Mesenchymal stem cell (in vitro differentiated cells and primary cell): ENCODE measurements around the gene LAMA4.

Experiments used
- DNase-seq: peaks from one replicate; pipeline ENCODE4 v3.0.0-alpha.2; 2013
- H2AFZ ChIP-seq: one replicate; pipeline ENCODE4 v1.6.1; 2013; ENCODE audit warnings: low read depth, mild to moderate bottlenecking, control low read depth, inconsistent platforms, low read length, moderate library complexity
- H2AK5ac ChIP-seq: 2 replicates; pipeline ENCODE4 v1.6.1; 2013; ENCODE audit warnings: low read length, moderate library complexity, mild to moderate bottlenecking, inconsistent platforms; ENCODE audit not compliant: severe bottlenecking
- H2BK120ac ChIP-seq: one replicate; pipeline ENCODE4 v1.6.1; 2013; ENCODE audit warnings: low read depth, mild to moderate bottlenecking, inconsistent platforms, low read length, moderate library complexity
- H2BK12ac ChIP-seq, 2 experiments: one replicate each; pipeline ENCODE4 v1.6.1; 2013; ENCODE audit warnings: inconsistent platforms in 2 of 2, low read length in 2 of 2, mild to moderate bottlenecking in 2 of 2, moderate library complexity in 2 of 2, control low read depth in 1 of 2
- H2BK15ac ChIP-seq: one replicate; pipeline ENCODE4 v1.6.1; 2013; ENCODE audit warnings: mild to moderate bottlenecking, low read depth, inconsistent platforms; ENCODE audit not compliant: poor library complexity, severe bottlenecking
- H2BK5ac ChIP-seq: 2 replicates; pipeline ENCODE4 v1.6.1; 2013; ENCODE audit warnings: low read depth, mild to moderate bottlenecking, low read length, control low read depth, inconsistent platforms; ENCODE audit not compliant: poor library complexity, severe bottlenecking
- H3K14ac ChIP-seq, 2 experiments: one replicate each; pipeline ENCODE4 v1.6.1; 2013; ENCODE audit warnings: inconsistent platforms in 2 of 2, low read length in 2 of 2, control low read depth in 1 of 2, mild to moderate bottlenecking in 1 of 2, moderate library complexity in 1 of 2
- H3K18ac ChIP-seq, 2 experiments: one replicate each; pipeline ENCODE4 v1.6.1; 2013; ENCODE audit warnings: inconsistent platforms in 2 of 2, low read length in 2 of 2, control low read depth in 1 of 2, low read depth in 1 of 2, mild to moderate bottlenecking in 1 of 2
- H3K23ac ChIP-seq, 2 experiments: one replicate each; pipeline ENCODE4 v1.6.1; 2013; ENCODE audit warnings: inconsistent platforms in 2 of 2, low read length in 2 of 2, mild to moderate bottlenecking in 2 of 2, moderate library complexity in 2 of 2, control low read depth in 1 of 2
- H3K27ac ChIP-seq: 2 replicates; pipeline ENCODE4 v1.5.1; 2013; ENCODE audit warnings: mild to moderate bottlenecking, moderate library complexity, low read length, control low read depth, inconsistent platforms; ENCODE audit not compliant: poor library complexity, severe bottlenecking
- H3K27me3 ChIP-seq, 2 experiments: 2 replicates each; pipeline versions ENCODE4 v1.6.1 to v1.7.0; 2013; ENCODE audit warnings: low read length in 2 of 2, mild to moderate bottlenecking in 2 of 2, moderate library complexity in 2 of 2, control low read depth in 1 of 2, inconsistent platforms in 1 of 2; ENCODE audit not compliant: control insufficient read depth in 1 of 2, insufficient read depth in 1 of 2
- H3K36me3 ChIP-seq, 2 experiments: 2 replicates each; pipeline versions ENCODE4 v1.6.1 to v1.7.0; 2013; ENCODE audit warnings: low read length in 2 of 2, control low read depth in 1 of 2, inconsistent platforms in 1 of 2, low read depth in 1 of 2, mild to moderate bottlenecking in 1 of 2; ENCODE audit not compliant: insufficient read depth in 2 of 2, control insufficient read depth in 1 of 2
- H3K4ac ChIP-seq, 2 experiments: one replicate each; pipeline ENCODE4 v1.6.1; 2013; ENCODE audit warnings: inconsistent platforms in 2 of 2, low read length in 2 of 2, mild to moderate bottlenecking in 2 of 2, moderate library complexity in 2 of 2, control low read depth in 1 of 2, low read depth in 1 of 2
- H3K4me1 ChIP-seq: 2 replicates; pipeline ENCODE4 v1.6.1; 2013; ENCODE audit warnings: low read depth, low read length, control low read depth; ENCODE audit not compliant: control insufficient read depth, insufficient read depth
- H3K4me2 ChIP-seq: 2 replicates; pipeline ENCODE4 v1.6.1; 2013; ENCODE audit warnings: low read length, mild to moderate bottlenecking, inconsistent platforms; ENCODE audit not compliant: poor library complexity, severe bottlenecking
- H3K4me3 ChIP-seq, 2 experiments: 2 replicates each; pipeline versions ENCODE4 v1.5.1 to v1.7.0; 2013; ENCODE audit warnings: low read length in 2 of 2, mild to moderate bottlenecking in 2 of 2, control low read depth in 1 of 2, low read depth in 1 of 2; ENCODE audit not compliant: insufficient read depth in 1 of 2
- H3K79me1 ChIP-seq: replicated peaks from 2 replicates; pipeline ENCODE4 v1.6.1; 2013; ENCODE audit warnings: mild to moderate bottlenecking, control low read depth, low read length, inconsistent platforms; ENCODE audit not compliant: poor library complexity, severe bottlenecking
- H3K9ac ChIP-seq: 2 replicates; pipeline ENCODE4 v1.7.0; 2013; ENCODE audit warnings: mild to moderate bottlenecking, low read length, moderate library complexity
- H3K9me3 ChIP-seq: 2 replicates; pipeline ENCODE4 v1.7.0; 2013; ENCODE audit warnings: mild to moderate bottlenecking, low read length; ENCODE audit not compliant: control insufficient read depth
- H4K8ac ChIP-seq: one replicate; pipeline ENCODE4 v1.6.1; 2013; ENCODE audit warnings: inconsistent platforms, mild to moderate bottlenecking, low read length, moderate library complexity
- H4K91ac ChIP-seq: one replicate; pipeline ENCODE4 v1.6.1; 2013; ENCODE audit warnings: mild to moderate bottlenecking, low read length, inconsistent platforms
- WGBS: methylation state at CpG from one replicate; pipeline ENCODE4 v1.1.7; 2013; ENCODE audit warnings: mixed read lengths; 5-methylcytosine and 5-hydroxymethylcytosine counted together

Gene LAMA4

DNA sequence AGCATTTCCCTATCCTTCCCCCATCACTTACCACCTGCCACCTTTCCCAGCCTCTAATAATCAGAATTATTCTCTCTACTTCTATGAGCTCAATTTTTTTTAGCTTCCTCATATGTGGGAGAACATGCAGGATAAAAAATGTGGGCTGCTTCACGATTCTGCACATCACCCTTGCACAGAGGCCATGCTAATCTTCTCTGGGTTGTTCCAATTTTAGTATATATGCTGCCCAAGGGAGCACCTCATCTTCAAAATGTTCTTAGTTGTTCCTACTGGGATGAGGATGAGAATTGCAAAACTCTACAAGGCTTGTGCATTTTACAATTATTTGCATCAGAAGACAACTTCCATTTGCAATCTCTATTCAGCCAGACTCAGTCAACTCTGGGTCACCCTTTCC lies 58.1 kb downstream of the LAMA4 start:
- Histone ChIP-seq H3K14ac (no peak overlapping the region), H3K4ac (no peak overlapping the region), H2AFZ (no peak overlapping the region), H4K91ac (no peak overlapping the region), H3K4me2 (no peak overlapping the region), H3K27ac (no peak overlapping the region), H3K9ac (no peak overlapping the region), H3K9me3 (no peaks in the 10 kb centered on the region), H4K8ac (no peak overlapping the region), H2BK15ac (no peak overlapping the region), H3K4me3 (no peak overlapping the region), H2BK120ac (no peak overlapping the region), H3K27me3 (no peaks in the 10 kb centered on the region), H3K79me1 (no peaks in the 10 kb centered on the region), H2AK5ac (no peak overlapping the region), H3K4me1 (no peaks in the 10 kb centered on the region), H3K18ac (no peak overlapping the region), H2BK12ac (no peak overlapping the region), H2BK5ac (no peak overlapping the region), H3K23ac (no peak overlapping the region), H3K36me3 (peaks cover 0 to 91% of the 10 kb centered on the region in 2 experiments)
- no peak for DNase-seq
- WGBS = 67% methylated on average over 1 of the region's 1 CpG

DNA sequence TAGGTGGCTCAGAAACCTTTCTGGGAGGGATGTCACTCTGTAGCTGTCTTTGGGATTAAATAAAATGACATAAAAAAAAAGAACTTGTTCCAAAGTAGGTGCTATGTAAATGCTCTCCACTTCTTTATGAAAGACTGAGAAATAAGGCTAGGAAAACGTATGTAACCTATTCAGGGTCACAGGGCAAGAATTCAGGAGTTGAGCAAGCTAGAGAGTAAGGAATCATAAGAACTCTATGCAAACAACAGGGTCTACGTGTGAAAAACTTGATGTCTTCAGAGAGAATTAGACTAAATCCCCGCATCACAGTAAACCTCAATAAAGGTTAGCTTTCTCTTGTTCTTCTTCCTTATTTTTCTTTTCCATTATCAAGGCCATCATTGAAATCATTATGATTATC lies 59.2 kb downstream of the LAMA4 start:
- Histone ChIP-seq H3K4me2 (no peak overlapping the region), H3K27me3 (no peaks in the 10 kb centered on the region), H3K79me1 (no peaks in the 10 kb centered on the region), H2BK120ac (no peak overlapping the region), H3K9me3 (no peaks in the 10 kb centered on the region), H2AFZ (no peak overlapping the region), H3K36me3 (peaks cover 0 to 98% of the 10 kb centered on the region in 2 experiments), H3K4ac (no peak overlapping the region), H4K8ac (no peak overlapping the region), H4K91ac (no peak overlapping the region), H2AK5ac (no peak overlapping the region), H3K27ac (no peak overlapping the region), H3K23ac (no peak overlapping the region), H3K4me1 (no peaks in the 10 kb centered on the region), H2BK15ac (no peak overlapping the region), H3K14ac (no peak overlapping the region), H3K4me3 (no peak overlapping the region), H3K9ac (no peak overlapping the region), H3K18ac (no peak overlapping the region), H2BK5ac (no peak overlapping the region), H2BK12ac (no peak overlapping the region)
- DNase-seq = no peak
- 80% methylated on average over 3 of the region's 3 CpGs for WGBS

DNA sequence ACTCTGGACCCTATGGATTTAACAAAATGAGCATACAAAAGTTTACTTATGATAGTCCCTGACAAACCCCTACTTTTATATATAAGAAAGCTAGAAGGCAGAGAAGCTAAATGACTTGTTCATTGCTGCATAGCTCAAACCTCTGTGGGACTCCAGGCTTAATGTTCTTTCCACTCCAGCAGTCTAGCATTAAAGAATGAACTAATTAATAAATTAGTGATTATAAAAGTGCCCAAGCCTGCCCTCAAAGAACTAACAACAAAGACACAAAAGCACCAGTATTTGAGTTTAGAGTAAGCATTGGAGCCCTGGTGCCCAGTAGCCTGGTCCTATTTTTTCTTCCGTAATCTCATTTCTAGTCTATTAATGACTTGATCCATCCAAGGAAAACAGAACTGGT lies 59.9 kb downstream of the LAMA4 start:
- Histone ChIP-seq H3K9me3 (no peaks in the 10 kb centered on the region), H3K9ac (no peak overlapping the region), H2AFZ (no peak overlapping the region), H3K4me2 (no peak overlapping the region), H2BK5ac (no peak overlapping the region), H2BK120ac (no peak overlapping the region), H3K14ac (no peak overlapping the region), H3K27ac (no peak overlapping the region), H4K91ac (no peak overlapping the region), H3K23ac (no peak overlapping the region), H2BK12ac (no peak overlapping the region), H4K8ac (no peak overlapping the region), H2BK15ac (no peak overlapping the region), H3K4me3 (no peak overlapping the region), H3K4me1 (peaks cover under 1% of the 10 kb centered on the region), H3K18ac (no peak overlapping the region), H3K27me3 (no peaks in the 10 kb centered on the region), H3K4ac (no peak overlapping the region), H3K79me1 (no peaks in the 10 kb centered on the region), H3K36me3 (peaks cover 0 to 98% of the 10 kb centered on the region in 2 experiments), H2AK5ac (no peak overlapping the region)
- no peak for DNase-seq
- WGBS = 100% methylated on average over 1 of the region's 1 CpG

DNA sequence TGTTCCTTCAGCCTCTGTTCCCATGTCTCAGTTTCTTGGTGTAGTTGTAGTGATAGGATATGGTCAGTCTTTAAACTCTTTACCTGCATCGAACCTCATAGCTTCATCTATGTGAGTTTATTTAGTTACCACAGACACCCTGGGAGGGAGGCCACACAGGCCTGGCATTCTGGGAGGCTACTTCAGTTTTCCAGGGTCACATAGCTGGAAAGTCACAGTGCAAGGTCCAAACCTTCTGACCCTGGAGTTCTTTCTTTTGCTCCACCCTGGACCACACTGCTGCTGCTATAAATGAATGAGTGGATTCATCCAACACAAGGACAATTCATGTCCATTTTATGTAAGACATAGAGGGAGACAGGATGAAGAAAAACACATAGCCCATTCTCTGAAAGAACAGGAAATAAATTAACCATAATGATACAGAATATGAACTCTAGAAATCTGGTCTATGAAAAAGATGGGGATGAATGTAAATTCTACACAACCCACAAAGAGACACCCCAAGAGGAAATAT lies 60.8 kb downstream of the LAMA4 start:
- 62% methylated on average over 1 of the region's 1 CpG for WGBS
- no peak overlapping the region for H2BK15ac ChIP-seq
- H4K8ac ChIP-seq = no peak overlapping the region
- no peaks in the 10 kb centered on the region for H3K27me3 ChIP-seq
- H2BK5ac ChIP-seq = no peak overlapping the region
- H3K4me1 ChIP-seq = peaks cover 1% of the 10 kb centered on the region
- H2BK120ac ChIP-seq = no peak overlapping the region
- no peak overlapping the region for H3K27ac ChIP-seq
- DNase-seq = no peak
- H3K4me2 ChIP-seq = no peak overlapping the region
- no peak overlapping the region for H3K18ac ChIP-seq
- H3K9me3 ChIP-seq = no peaks in the 10 kb centered on the region
- H3K4me3 ChIP-seq = no peak overlapping the region
- no peak overlapping the region for H3K9ac ChIP-seq
- no peak overlapping the region for H2AK5ac ChIP-seq
- no peaks in the 10 kb centered on the region for H3K79me1 ChIP-seq
- H3K23ac ChIP-seq = no peak overlapping the region
- no peak overlapping the region for H4K91ac ChIP-seq
- no peak overlapping the region for H3K4ac ChIP-seq
- H2BK12ac ChIP-seq = no peak overlapping the region
- no peak overlapping the region for H3K14ac ChIP-seq
- peaks cover 0 to 98% of the 10 kb centered on the region in 2 experiments for H3K36me3 ChIP-seq
- H2AFZ ChIP-seq = no peak overlapping the region
